Fibroblast of lung (primary cell): ENCODE results near the gene TLL1. TPM values are rescaled to one million over a fixed set of nuclear protein-coding genes. Genes with fewer than 3 reads are reported as not detected.

Experiments used
- DNase-seq, 2 donors: peaks; one replicate each; pipeline versions ENCODE4 v3.0.0 to v3.0.0-alpha.2; 2010; ENCODE audit warnings: low read depth in 2 of 2
- H2AFZ ChIP-seq: 2 replicates; pipeline ENCODE4 v1.5.1; 2012; ENCODE audit warnings: low read length, control low read depth, inconsistent platforms
- H3K27ac ChIP-seq: 2 replicates; pipeline ENCODE4 v1.5.1; 2011; ENCODE audit warnings: low read length, control low read depth; ENCODE audit not compliant: insufficient read depth
- H3K27me3 ChIP-seq: 2 replicates; pipeline ENCODE4 v1.5.1; 2011; ENCODE audit warnings: mild to moderate bottlenecking, low read length; ENCODE audit not compliant: control insufficient read depth, insufficient read depth
- H3K36me3 ChIP-seq: 2 replicates; pipeline ENCODE4 v1.5.1; 2011; ENCODE audit warnings: low read length; ENCODE audit not compliant: control insufficient read depth, insufficient read depth
- H3K4me1 ChIP-seq: 2 replicates; pipeline ENCODE4 v1.5.1; 2011; ENCODE audit warnings: low read length; ENCODE audit not compliant: control insufficient read depth, insufficient read depth; ENCODE audit errors: extremely low read depth
- H3K4me2 ChIP-seq: 2 replicates; pipeline ENCODE4 v1.5.1; 2011; ENCODE audit warnings: low read length, control low read depth; ENCODE audit not compliant: insufficient read depth; ENCODE audit errors: extremely low read depth
- H3K4me3 ChIP-seq, 4 experiments: fragments of 200-600 bp in 1 of 4; sonication (generic) in 1 of 4; replicated peaks in 1 of 4; 2 replicates each; pipeline ENCODE4 v1.5.1; 2011 to 2016; ENCODE audit warnings: low read length in 4 of 4, low read depth in 3 of 4, mild to moderate bottlenecking in 3 of 4, control low read depth in 2 of 4, inconsistent platforms in 1 of 4, mixed read lengths in 1 of 4; ENCODE audit not compliant: insufficient read depth in 1 of 4; ENCODE audit errors: control extremely low read depth in 1 of 4
- H3K79me2 ChIP-seq: 2 replicates; pipeline ENCODE4 v1.5.1; 2012; ENCODE audit warnings: mild to moderate bottlenecking, low read length, inconsistent platforms; ENCODE audit not compliant: control insufficient read depth, insufficient read depth
- H3K9ac ChIP-seq: 2 replicates; pipeline ENCODE4 v1.5.1; 2011; ENCODE audit warnings: mild to moderate bottlenecking, low read length, control low read depth; ENCODE audit not compliant: insufficient read depth
- H3K9me3 ChIP-seq: 2 replicates; pipeline ENCODE4 v1.5.1; 2012; ENCODE audit warnings: low read depth, low read length; ENCODE audit not compliant: control insufficient read depth, insufficient read depth
- H4K20me1 ChIP-seq: 2 replicates; pipeline ENCODE4 v1.5.1; 2011; ENCODE audit warnings: low read length; ENCODE audit not compliant: control insufficient read depth, insufficient read depth; ENCODE audit errors: extremely low read depth
- EZH2 ChIP-seq: IDR thresholded peaks from 2 replicates; pipeline ENCODE4 v1.5.1; 2012; ENCODE audit warnings: low read length, control low read depth, mild to moderate bottlenecking; ENCODE audit errors: missing control alignments
- polyA plus RNA-seq, 2 donors: library from polyadenylated mRNA; depleted of rRNA in 1 of 2; stranded (reverse) in 1 of 2; unstranded in 1 of 2; fragments of >200 nt; gene quantifications; 2 replicates each; pipeline ENCODE4 v1.2.1, GENCODE V29; 2011 to 2012; ENCODE audit warnings: missing spikeins in 1 of 2
- total RNA-seq: library from RNA; depleted of rRNA; stranded (reverse); fragments of >200 nt; gene quantifications from 2 replicates; pipeline ENCODE4 v1.2.1, GENCODE V29; 2014
- TF ChIP-seq, protein P1 (sequence below), 2 donors: IDR thresholded peaks in 1 of 2; conservative IDR thresholded peaks in 1 of 2; 1 replicate in 1 of 2; 2 replicates in 1 of 2; pipeline ENCODE4 v1.5.1; 2011 to 2012; ENCODE audit warnings: low read length in 2 of 2, control low read depth in 1 of 2, inconsistent platforms in 1 of 2, low read depth in 1 of 2, mild to moderate bottlenecking in 1 of 2

The TLL1 gene
- total and polyA plus RNA-seq, 2 donors (not counting 1 experiment from before 2014, with no cell fraction given): 0.33 to 2.7 TPM

DNA sequence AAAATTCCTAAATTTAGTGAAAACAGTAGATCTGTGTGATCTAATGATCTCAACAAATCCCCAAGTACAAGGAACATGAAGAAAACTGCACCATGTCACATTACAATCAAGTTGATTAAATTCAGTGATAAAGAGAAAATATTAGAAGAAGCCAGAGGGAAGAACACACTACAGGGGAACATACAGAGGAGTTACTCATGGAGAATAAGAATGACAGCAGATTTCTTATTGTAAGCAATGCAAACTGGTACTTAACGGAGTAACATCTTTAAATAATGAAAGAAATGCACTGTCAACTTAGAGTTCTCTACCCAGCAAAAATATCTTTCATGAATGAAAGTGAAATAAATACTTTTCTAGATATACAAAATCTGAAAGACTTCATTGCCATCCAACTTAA lies 21.1 kb downstream of the TLL1 start:
- H3K27ac ChIP-seq: no peak overlapping the region
- no peaks in the 10 kb centered on the region for H4K20me1 ChIP-seq
- H3K27me3 ChIP-seq: no peaks in the 10 kb centered on the region
- no peak for DNase-seq
- H3K9me3 ChIP-seq: no peaks in the 10 kb centered on the region
- H2AFZ ChIP-seq: no peak overlapping the region
- H3K79me2 ChIP-seq: no peaks in the 10 kb centered on the region
- H3K36me3 ChIP-seq: no peaks in the 10 kb centered on the region
- no peaks in the 10 kb centered on the region for H3K4me1 ChIP-seq
- H3K9ac ChIP-seq: no peak overlapping the region
- no peak overlapping the region for H3K4me2 ChIP-seq
- TF ChIP-seq, protein P1, sequence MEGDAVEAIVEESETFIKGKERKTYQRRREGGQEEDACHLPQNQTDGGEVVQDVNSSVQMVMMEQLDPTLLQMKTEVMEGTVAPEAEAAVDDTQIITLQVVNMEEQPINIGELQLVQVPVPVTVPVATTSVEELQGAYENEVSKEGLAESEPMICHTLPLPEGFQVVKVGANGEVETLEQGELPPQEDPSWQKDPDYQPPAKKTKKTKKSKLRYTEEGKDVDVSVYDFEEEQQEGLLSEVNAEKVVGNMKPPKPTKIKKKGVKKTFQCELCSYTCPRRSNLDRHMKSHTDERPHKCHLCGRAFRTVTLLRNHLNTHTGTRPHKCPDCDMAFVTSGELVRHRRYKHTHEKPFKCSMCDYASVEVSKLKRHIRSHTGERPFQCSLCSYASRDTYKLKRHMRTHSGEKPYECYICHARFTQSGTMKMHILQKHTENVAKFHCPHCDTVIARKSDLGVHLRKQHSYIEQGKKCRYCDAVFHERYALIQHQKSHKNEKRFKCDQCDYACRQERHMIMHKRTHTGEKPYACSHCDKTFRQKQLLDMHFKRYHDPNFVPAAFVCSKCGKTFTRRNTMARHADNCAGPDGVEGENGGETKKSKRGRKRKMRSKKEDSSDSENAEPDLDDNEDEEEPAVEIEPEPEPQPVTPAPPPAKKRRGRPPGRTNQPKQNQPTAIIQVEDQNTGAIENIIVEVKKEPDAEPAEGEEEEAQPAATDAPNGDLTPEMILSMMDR (conservative IDR thresholded peaks at IDR 0.05 in 1 of 2, IDR thresholded peaks at IDR 0.05 in 1 of 2; ENCODE audit: low read depth in 1 of 2, low read length in 2 of 2): no peak
- no peak for TF ChIP-seq EZH2
- H3K4me3 ChIP-seq: no peak overlapping the region

DNA sequence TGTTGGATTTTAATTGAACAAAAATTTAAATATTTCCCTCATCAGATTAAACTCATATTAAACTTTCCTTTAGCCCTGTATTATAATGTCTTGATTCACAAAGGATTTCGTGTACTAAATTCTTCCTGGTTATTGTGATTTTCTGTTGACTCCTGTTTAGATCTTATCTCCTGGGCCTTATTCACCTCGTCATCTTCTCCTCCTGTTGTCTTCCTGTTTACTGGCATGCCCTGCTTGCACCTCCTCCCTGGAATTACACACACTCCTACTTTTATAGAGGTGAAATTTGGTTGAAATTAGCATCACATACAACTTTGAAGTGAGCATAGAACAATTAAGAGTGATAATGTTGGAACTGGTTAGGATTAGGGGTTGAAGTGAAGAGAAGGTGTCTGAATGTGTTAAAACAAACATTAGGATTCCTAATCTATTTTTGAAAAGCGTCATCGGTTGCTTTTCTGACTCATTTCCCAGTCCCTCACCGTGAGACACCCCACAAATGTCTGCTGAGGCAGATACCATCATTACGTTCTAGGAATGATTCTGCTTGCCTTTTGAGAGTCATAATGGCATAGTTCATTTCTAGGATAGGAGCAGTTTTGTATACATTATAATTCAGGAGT lies 32.5 kb downstream of the TLL1 start:
- Histone ChIP-seq H3K9ac (no peak overlapping the region), H3K4me2 (no peak overlapping the region), H3K4me1 (no peaks in the 10 kb centered on the region), H3K27ac (no peak overlapping the region), H3K4me3 (no peak overlapping the region), H3K79me2 (no peaks in the 10 kb centered on the region), H4K20me1 (no peaks in the 10 kb centered on the region), H3K36me3 (no peaks in the 10 kb centered on the region), H2AFZ (no peak overlapping the region), H3K27me3 (no peaks in the 10 kb centered on the region), H3K9me3 (no peaks in the 10 kb centered on the region)
- TF ChIP-seq EZH2: no peak
- DNase-seq: peak in 1 of 2 donors; percentile 1

DNA sequence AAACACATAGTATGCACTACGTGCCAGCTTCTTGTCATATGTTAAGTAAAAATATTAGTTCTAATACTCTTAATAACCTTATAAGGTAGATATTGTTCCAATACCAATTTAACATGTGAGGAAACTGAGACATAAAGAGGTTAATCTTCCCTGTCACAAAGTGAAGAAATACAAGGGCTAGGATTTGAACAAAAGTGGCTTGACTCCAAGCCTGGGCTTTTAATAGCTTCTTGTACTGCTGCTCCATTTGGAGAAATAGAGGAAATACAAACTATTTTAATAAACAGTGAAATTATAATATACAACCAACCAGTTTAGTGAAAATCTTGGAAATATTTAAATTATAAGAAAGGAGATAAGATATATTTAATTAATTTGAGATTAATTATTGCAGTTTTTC lies 33.2 kb downstream of the TLL1 start:
- Histone ChIP-seq H3K4me2 (no peak overlapping the region), H3K9ac (no peak overlapping the region), H3K4me3 (no peak overlapping the region), H3K27ac (no peak overlapping the region), H4K20me1 (no peaks in the 10 kb centered on the region), H3K79me2 (no peaks in the 10 kb centered on the region), H3K4me1 (no peaks in the 10 kb centered on the region), H3K27me3 (no peaks in the 10 kb centered on the region), H2AFZ (no peak overlapping the region), H3K36me3 (no peaks in the 10 kb centered on the region), H3K9me3 (no peaks in the 10 kb centered on the region)
- no peak for DNase-seq
- TF ChIP-seq, protein P1 (conservative IDR thresholded peaks at IDR 0.05 in 1 of 2, IDR thresholded peaks at IDR 0.05 in 1 of 2; ENCODE audit: low read depth in 1 of 2, low read length in 2 of 2): no peak
- TF ChIP-seq EZH2: no peak
